IMR-90 (cell line): ENCODE data around the gene SOST. TPM values are rescaled to one million over a fixed set of nuclear protein-coding genes. Genes with fewer than 3 reads are reported as not detected.

Experiments used
- ATAC-seq: fragments of 200-7000 bp; cut with Tn5 transposase; 2 replicates; pipeline ENCODE4 v1.9.1; 2020; ENCODE audit warnings: low read depth, mild to moderate bottlenecking, moderate library complexity
- BruUV-seq: library from RNA; stranded (reverse); fragments of 400-500 nt; replicated peaks from 2 replicates; lab custom pipeline; 2021; lab: Mats Ljungman, UMichigan
- CTCF ChIA-PET: fragments of 300-600 bp; formaldehyde crosslinking; extraction: SDS; loops from one replicate; lab custom pipeline; 2021; ENCODE audit warnings: antibody characterized with exemption; lab: Yijun Ruan, JAX
- POLR2A ChIA-PET: fragments of 300-600 bp; sonication (Branson Sonifier 250); formaldehyde crosslinking; loops from one replicate; lab custom pipeline; 2022; ENCODE audit warnings: antibody characterized with exemption; ENCODE audit not compliant: unreplicated experiment; lab: Charles Lee
- DNase-seq: peaks from one replicate; pipeline ENCODE4 v3.0.0; 2013
- H2AFZ ChIP-seq: replicated peaks from 2 replicates; pipeline ENCODE3; 2013; ENCODE audit warnings: low read length, mild to moderate bottlenecking; ENCODE audit not compliant: poor library complexity
- H2AK5ac ChIP-seq: 2 replicates; pipeline ENCODE4 v1.6.1; 2013; ENCODE audit warnings: low read depth, low read length, inconsistent platforms
- H2AK9ac ChIP-seq: replicated peaks from 2 replicates; pipeline ENCODE3; 2013; ENCODE audit warnings: mild to moderate bottlenecking, low read depth, low read length, moderate library complexity; ENCODE audit not compliant: poor library complexity
- H2BK120ac ChIP-seq: 2 replicates; pipeline ENCODE4 v1.6.1; 2013; ENCODE audit warnings: low read depth, low read length, inconsistent platforms
- H2BK15ac ChIP-seq: 3 replicates; pipeline ENCODE4 v1.6.1; 2013; ENCODE audit warnings: low read depth, low read length, inconsistent platforms
- H2BK20ac ChIP-seq: 2 replicates; pipeline ENCODE4 v1.6.1; 2013; ENCODE audit warnings: low read depth, mild to moderate bottlenecking, inconsistent platforms, low read length, moderate library complexity
- H2BK5ac ChIP-seq: 2 replicates; pipeline ENCODE4 v1.6.1; 2013; ENCODE audit warnings: mild to moderate bottlenecking, low read depth, low read length, inconsistent platforms; ENCODE audit not compliant: poor library complexity, severe bottlenecking
- H3K14ac ChIP-seq: replicated peaks from 2 replicates; pipeline ENCODE4 v1.6.1; 2013; ENCODE audit warnings: low read depth, low read length, inconsistent platforms
- H3K18ac ChIP-seq: 2 replicates; pipeline ENCODE4 v1.6.1; 2013; ENCODE audit warnings: low read depth, low read length, control low read depth
- H3K23ac ChIP-seq: 2 replicates; pipeline ENCODE4 v1.6.1; 2013; ENCODE audit warnings: low read depth, low read length, inconsistent platforms
- H3K27ac ChIP-seq: 2 replicates; pipeline ENCODE4 v1.5.1; 2013; ENCODE audit warnings: mild to moderate bottlenecking, control low read depth, low read length; ENCODE audit not compliant: insufficient read depth
- H3K27me3 ChIP-seq: 2 replicates; pipeline ENCODE4 v1.6.1; 2013; ENCODE audit warnings: low read length; ENCODE audit not compliant: control insufficient read depth, insufficient read depth
- H3K36me3 ChIP-seq: 2 replicates; pipeline ENCODE4 v1.6.1; 2013; ENCODE audit warnings: low read length, mixed read lengths; ENCODE audit not compliant: control insufficient read depth, insufficient read depth
- H3K4ac ChIP-seq: 2 replicates; pipeline ENCODE4 v1.6.1; 2013; ENCODE audit warnings: low read depth, low read length, inconsistent platforms
- H3K4me1 ChIP-seq: 2 replicates; pipeline ENCODE4 v1.6.1; 2013; ENCODE audit warnings: low read length, mixed read lengths; ENCODE audit not compliant: control insufficient read depth, insufficient read depth
- H3K4me2 ChIP-seq: 2 replicates; pipeline ENCODE4 v1.6.1; 2013; ENCODE audit warnings: low read depth, mild to moderate bottlenecking, control low read depth, low read length, moderate library complexity
- H3K4me3 ChIP-seq: 2 replicates; pipeline ENCODE4 v1.5.1; 2013; ENCODE audit warnings: low read depth, mild to moderate bottlenecking, control low read depth, low read length, moderate library complexity; ENCODE audit not compliant: insufficient read depth
- H3K56ac ChIP-seq: 2 replicates; pipeline ENCODE4 v1.6.1; 2013; ENCODE audit warnings: low read length, inconsistent platforms; ENCODE audit not compliant: insufficient read depth; ENCODE audit errors: extremely low read depth
- H3K79me1 ChIP-seq, 2 experiments: 2 replicates each; pipeline ENCODE4 v1.6.1; 2013; ENCODE audit warnings: low read length in 2 of 2, inconsistent platforms in 1 of 2, low read depth in 1 of 2
- H3K9ac ChIP-seq: 2 replicates; pipeline ENCODE4 v1.6.1; 2013; ENCODE audit warnings: low read depth, low read length, control low read depth
- H3K9me1 ChIP-seq: 2 replicates; pipeline ENCODE4 v1.6.1; 2013; ENCODE audit warnings: low read length, inconsistent platforms; ENCODE audit not compliant: insufficient read depth
- H3K9me3 ChIP-seq: 2 replicates; pipeline ENCODE4 v1.6.1; 2013; ENCODE audit warnings: low read length; ENCODE audit not compliant: control insufficient read depth, insufficient read depth
- H4K20me1 ChIP-seq: 2 replicates; pipeline ENCODE4 v1.6.1; 2013; ENCODE audit warnings: low read length, inconsistent platforms; ENCODE audit not compliant: insufficient read depth
- H4K5ac ChIP-seq: 2 replicates; pipeline ENCODE4 v1.6.1; 2013; ENCODE audit warnings: mild to moderate bottlenecking, low read depth, low read length, control low read depth
- H4K8ac ChIP-seq, 2 experiments: 2 replicates each; pipeline ENCODE4 v1.6.1; 2013; ENCODE audit warnings: low read depth in 2 of 2, low read length in 2 of 2, control low read depth in 1 of 2, inconsistent platforms in 1 of 2
- H4K91ac ChIP-seq: 2 replicates; pipeline ENCODE4 v1.6.1; 2013; ENCODE audit warnings: low read depth, low read length, inconsistent platforms; ENCODE audit not compliant: insufficient read depth
- BHLHE40 ChIP-seq: fragments of 150-350 bp; IDR thresholded peaks from 2 replicates; pipeline ENCODE4 v1.6.1; 2016; ENCODE audit warnings: mild to moderate bottlenecking, low read depth, low read length
- MAZ ChIP-seq: IDR thresholded peaks from 2 replicates; pipeline ENCODE4 v1.6.1; 2012; ENCODE audit warnings: low read depth, mild to moderate bottlenecking, low read length, improper control_type of control experiment, moderate library complexity, borderline replicate concordance
- RAD21 ChIP-seq: IDR thresholded peaks from 2 replicates; pipeline ENCODE4 v1.6.1; 2012; ENCODE audit warnings: low read length, improper control_type of control experiment
- RFX5 ChIP-seq: IDR thresholded peaks from 2 replicates; pipeline ENCODE4 v1.8.0; 2012; ENCODE audit warnings: low read depth, mild to moderate bottlenecking, low read length, moderate library complexity
- WGBS, 2 experiments: methylation state at CpG; one replicate each; pipeline versions ENCODE4 v1.1.5 to v1.1.7; 2013; ENCODE audit warnings: missing lambda C conversion rate in 2 of 2; ENCODE audit not compliant: insufficient read length in 1 of 2; ENCODE audit errors: extremely low coverage in 2 of 2; 5-methylcytosine and 5-hydroxymethylcytosine counted together
- dilution Hi-C: fragments of 300-500 bp; cut with HindIII; formaldehyde crosslinking; loops from one replicate; pipeline ENCODE4 v1.14.3; 2018; ENCODE audit warnings: low sequenced_read_pairs; ENCODE audit not compliant: unreplicated experiment
- in situ Hi-C: fragments of 300-500 bp; cut with MboI; formaldehyde crosslinking; loops from 3 replicates; pipeline ENCODE4 v1.14.3; 2019; ENCODE audit warnings: low sequenced_read_pairs, inconsistent platforms, mixed read lengths
- intact Hi-C: fragments of 100-400 bp; cut with micrococcal nuclease; formaldehyde crosslinking; loops from 2 replicates; pipeline ENCODE4 v1.10.0; 2022
- polyA plus RNA-seq, 3 experiments: library from polyadenylated mRNA; depleted of rRNA; stranded (reverse); fragments of >200 nt; gene quantifications; 2 replicates each; pipeline ENCODE4 v1.2.3, GENCODE V29; 2012; ENCODE audit warnings: low replicate concordance in 1 of 3
- total RNA-seq: library from RNA; depleted of rRNA; stranded (reverse); fragments of >200 nt; gene quantifications from 2 replicates; pipeline ENCODE4 v1.2.3, GENCODE V29; 2012

SOST gene
- total and polyA plus RNA-seq, 2 of the 4 experiments (the other 2 are of a cell fraction), result not detected

GRCh38 chr17:43737722-43738121 lies 20.9 kb downstream of the SOST start:
- H3K4me3 ChIP-seq, result no peak overlapping the region

More at GRCh38 chr17:43737722-43738121, 20.9 kb downstream of the SOST start:
- Histone ChIP-seq H2BK5ac (no peak overlapping the region), H4K91ac (no peak overlapping the region), H3K9me3 (no peaks in the 10 kb centered on the region), H3K27me3 (no peaks in the 10 kb centered on the region), H2BK15ac (no peak overlapping the region), H2AK9ac (no peak overlapping the region), H3K4me1 (peaks cover 18% of the 10 kb centered on the region), H3K36me3 (no peaks in the 10 kb centered on the region), H2AK5ac (no peak overlapping the region), H3K27ac (no peak overlapping the region), H3K23ac (no peak overlapping the region), H3K18ac (no peak overlapping the region), H2BK120ac (no peak overlapping the region), H2BK20ac (no peak overlapping the region), H3K56ac (no peak overlapping the region), H4K5ac (no peak overlapping the region), H2AFZ (no peak overlapping the region), H3K14ac (no peak overlapping the region), H4K8ac (no peak overlapping the region), H3K4me2 (no peak overlapping the region), H4K20me1 (no peaks in the 10 kb centered on the region), H3K9me1 (peaks cover 19% of the 10 kb centered on the region), H3K79me1 (no peaks in the 10 kb centered on the region), H3K9ac (no peak overlapping the region), H3K4ac (no peak overlapping the region)
- intact Hi-C loops (no loop called here), in situ Hi-C loops (no loop called here), dilution Hi-C loops (no loop called here)
- ChIA-PET CTCF (no interaction called here), POLR2A (no interaction called here)
- ATAC-seq (no peak), DNase-seq (no peak)
- 100% methylated on average over 1 of the region's 2 CpGs; no CpG with 5 or more reads in 1 of the 2 experiments for WGBS, 2 experiments
- TF ChIP-seq RAD21 (no peak), BHLHE40 (no peak), MAZ (no peak), RFX5 (no peak)
- BruUV-seq, result no TSS peak
